ENCODE data around the gene TPCN2. TPM values are rescaled to one million over a fixed set of nuclear protein-coding genes. Genes with fewer than 3 reads are reported as not detected.

Gene TPCN2
- total RNA-seq, 1 experiment from 2014 or later, result 15.2 TPM

GRCh38 chr11:69044111-69045013 lies 4.4 kb upstream of the TPCN2 start (continued):
- TF ChIP-seq ZNF274 (IDR thresholded peaks at IDR 0.05; ENCODE audit: low read depth, low read length) (no peak), REST (IDR thresholded peaks at IDR 0.05; ENCODE audit: low read depth) (no peak), YY1 (IDR thresholded peaks at IDR 0.05; ENCODE audit: extremely low read depth, insufficient replicate concordance, low read depth, low read length) (no peak), SIN3A (IDR thresholded peaks at IDR 0.05; ENCODE audit: low read depth) (no peak), ELF1 (IDR thresholded peaks at IDR 0.05; ENCODE audit: borderline replicate concordance, low read depth) (no peak), ZBTB33 (IDR thresholded peaks at IDR 0.05; ENCODE audit: extremely low read depth, insufficient replicate concordance, low read length) (no peak), EZH2 (IDR thresholded peaks at IDR 0.05) (no peak)
